SU-DHL-6 (cell line): ENCODE results near the gene UVSSA.

Experiments
- CTCF ChIP-seq: fragments of 200-600 bp; sonication (generic); IDR thresholded peaks from one replicate; pipeline ENCODE4 v1.5.1; 2017; ENCODE audit warnings: antibody characterized with exemption, mild to moderate bottlenecking, low read length, moderate library complexity; ENCODE audit not compliant: insufficient read depth, poor library complexity, severe bottlenecking
- EZH2phosphoT487 ChIP-seq: fragments of 200-600 bp; sonication (generic), shearing (Covaris generic); conservative IDR thresholded peaks from 2 replicates; pipeline ENCODE4 v1.6.1; 2018; ENCODE audit warnings: mild to moderate bottlenecking, antibody characterized with exemption, low read length, moderate library complexity, mixed read lengths

GRCh38 chr4:1393866-1394265 is 46.9 kb downstream of the UVSSA start:
- no peak for TF ChIP-seq EZH2phosphoT487
- TF ChIP-seq CTCF: no peak
